HG03558 (cell line): ENCODE measurements around the gene PIGN.
"Not testable (repeated sequence)": the region's sequence is repeated elsewhere in the genome, so short reads cannot be mapped to it uniquely, and the experiment has no call there.

Experiments
- ATAC-seq: cut with Tn5 transposase; IDR thresholded peaks from one replicate; pipeline ENCODE4 v1.9.1; 2021; ENCODE audit warnings: moderate number of reproducible peaks; ENCODE audit not compliant: unreplicated experiment; ENCODE audit errors: extremely low read depth

The PIGN gene

GRCh38 chr18:62071071-62071470 is 115.8 kb downstream of the PIGN start:
- no peak for ATAC-seq

- ATAC-seq, result no peak
These were observed 116.6 kb downstream of the PIGN start for GRCh38 chr18:62070302-62070701.

- no peak for ATAC-seq
These were observed 117.3 kb downstream of the PIGN start for GRCh38 chr18:62069556-62069955.

DNA sequence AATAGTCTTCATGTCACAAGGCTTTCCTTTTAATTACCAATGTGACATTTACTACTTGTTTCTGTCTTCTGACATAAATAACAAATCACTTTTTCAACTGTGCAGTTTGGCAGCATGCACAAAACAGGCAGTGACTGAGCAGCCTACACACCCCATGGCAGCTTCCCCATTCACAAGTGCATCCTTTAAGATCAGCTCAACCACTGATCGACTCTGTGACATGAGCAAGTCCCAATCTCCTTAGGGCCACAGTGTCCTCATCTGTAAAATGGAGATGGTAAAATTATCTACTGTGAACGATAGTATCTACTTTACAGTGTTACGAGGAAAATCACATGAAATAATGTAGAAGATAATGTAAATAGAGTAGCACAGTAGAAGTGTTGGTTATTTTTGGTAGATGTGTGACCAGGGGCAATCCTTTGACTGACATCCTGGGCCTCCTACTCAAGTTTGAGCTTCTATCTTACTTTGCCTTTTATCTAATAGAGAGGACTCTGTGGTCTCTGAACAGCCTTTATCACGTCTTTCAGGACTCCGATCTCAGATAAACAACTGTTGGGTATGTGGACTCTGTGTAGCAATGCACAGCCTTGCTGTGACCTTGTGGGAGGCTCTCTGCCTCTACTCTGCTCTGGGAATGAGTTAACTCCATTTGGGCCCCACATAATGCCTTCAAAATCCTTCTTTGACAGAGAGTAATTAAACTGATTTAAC is 120.6 kb downstream of the PIGN start:
- no peak for ATAC-seq

DNA sequence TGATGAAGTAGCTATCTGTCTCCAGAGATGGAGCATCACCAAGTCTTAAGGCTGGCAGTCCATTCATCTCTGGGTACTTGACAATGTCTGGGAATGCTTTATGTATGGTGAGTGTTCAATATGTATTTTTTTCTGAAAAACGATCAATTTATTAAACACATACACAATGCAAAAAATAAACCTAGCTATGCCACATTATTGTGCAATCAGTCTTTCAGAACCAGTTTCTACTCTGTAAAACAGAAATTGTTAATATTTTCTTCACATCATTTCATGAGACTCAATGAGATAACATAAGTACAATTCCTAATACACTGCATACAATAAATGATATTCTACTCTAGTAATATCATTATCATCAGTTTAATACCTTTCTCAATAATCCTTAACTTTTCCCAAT is 122.5 kb downstream of the PIGN start:
- no peak for ATAC-seq

GRCh38 chr18:62061821-62062478 is 124.9 kb downstream of the PIGN start:
- no peak for ATAC-seq

DNA sequence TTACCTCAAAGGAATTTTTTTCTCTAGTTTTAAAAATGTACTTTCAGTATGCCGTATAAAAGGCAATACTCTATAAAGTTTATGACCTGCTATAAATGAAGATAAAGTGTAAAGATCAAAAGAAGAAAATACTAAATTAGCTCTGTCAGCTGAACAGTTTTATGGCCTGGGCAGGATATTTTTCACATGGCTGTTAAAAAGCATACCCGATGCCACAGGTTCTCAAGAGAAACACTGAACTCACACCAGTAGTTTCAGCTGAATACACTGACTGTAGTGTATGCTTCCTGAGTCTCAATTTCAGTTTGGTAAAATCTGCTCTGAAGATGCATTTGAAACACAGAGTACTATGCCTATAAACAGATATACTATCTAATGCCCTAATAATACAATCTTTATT is 126.0 kb downstream of the PIGN start:
- ATAC-seq, result no peak

GRCh38 chr18:62054929-62055498 is 131.8 kb downstream of the PIGN start:
- ATAC-seq, result no peak

- ATAC-seq, result no peak
These were observed 138.6 kb downstream of the PIGN start for GRCh38 chr18:62048279-62048678.

- no peak for ATAC-seq
These were observed 141.5 kb downstream of the PIGN start for GRCh38 chr18:62045316-62045715.

DNA sequence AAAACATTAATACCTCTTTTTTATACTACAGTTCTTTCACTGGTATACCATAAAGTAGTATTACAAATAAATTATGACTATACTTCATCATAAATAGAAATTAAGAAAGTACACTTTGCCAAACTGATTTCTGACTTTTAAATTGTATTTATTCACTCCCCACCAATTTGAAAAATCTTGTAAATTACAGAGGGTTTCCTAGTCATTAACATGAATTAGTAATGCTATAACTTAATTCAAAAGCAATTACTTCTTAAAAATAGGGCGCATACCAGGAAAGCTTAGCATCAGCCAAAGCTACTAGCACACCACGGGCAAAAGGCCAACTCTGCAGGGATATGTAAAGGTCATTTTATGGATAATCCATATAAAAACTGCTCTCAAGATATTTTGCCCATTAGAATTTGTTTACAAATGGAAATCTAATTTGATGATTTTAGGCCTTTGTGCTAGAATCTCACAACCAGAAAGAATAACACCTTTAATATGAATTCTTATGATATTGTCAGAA is 142.3 kb downstream of the PIGN start:
- no peak for ATAC-seq

- no peak for ATAC-seq
These were observed 148.7 kb downstream of the PIGN start for GRCh38 chr18:62037989-62038778.

DNA sequence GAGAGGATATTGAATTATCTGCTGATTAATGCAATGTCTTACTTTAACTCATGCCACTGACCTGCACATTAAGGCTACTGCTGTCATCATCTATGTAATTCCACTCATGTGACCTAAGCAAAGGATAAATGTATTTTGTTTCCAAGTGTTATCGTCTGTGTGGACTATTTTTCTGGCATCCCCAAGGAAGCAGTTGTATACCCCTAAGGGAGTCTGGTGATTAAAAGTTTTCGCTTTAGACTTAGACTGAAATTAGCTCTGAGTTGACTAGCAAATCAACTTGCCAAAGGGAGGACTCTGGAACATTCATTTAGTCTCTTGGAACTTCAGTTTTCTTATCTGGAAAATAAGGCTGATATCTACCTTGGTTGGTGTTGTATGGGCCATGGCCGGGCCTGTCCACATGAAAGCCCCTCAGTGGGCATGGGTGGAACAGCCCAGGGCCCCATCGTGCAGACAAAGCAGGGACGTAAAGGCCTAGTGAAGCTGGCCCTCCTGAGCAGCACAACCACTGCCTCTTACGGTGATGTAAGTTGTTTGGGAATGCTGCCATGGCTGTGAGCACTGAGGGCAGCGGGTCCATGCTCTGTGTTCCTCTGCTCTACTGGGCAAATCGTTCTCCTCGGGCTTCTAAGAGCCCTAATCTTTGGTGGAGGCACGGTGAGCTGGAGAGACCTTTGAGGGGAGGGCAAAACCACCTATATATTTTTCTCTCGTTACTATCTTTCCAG is 149.7 kb downstream of the PIGN start:
- ATAC-seq, result no peak

GRCh38 chr18:62034286-62034685 is 152.6 kb downstream of the PIGN start:
- ATAC-seq, result not testable (repeated sequence)

GRCh38 chr18:62033756-62034155 is 153.1 kb downstream of the PIGN start:
- no peak for ATAC-seq

GRCh38 chr18:62033207-62033606 is 153.6 kb downstream of the PIGN start:
- ATAC-seq, result no peak

GRCh38 chr18:62030091-62030985 is 156.5 kb downstream of the PIGN start:
- ATAC-seq, result no peak

DNA sequence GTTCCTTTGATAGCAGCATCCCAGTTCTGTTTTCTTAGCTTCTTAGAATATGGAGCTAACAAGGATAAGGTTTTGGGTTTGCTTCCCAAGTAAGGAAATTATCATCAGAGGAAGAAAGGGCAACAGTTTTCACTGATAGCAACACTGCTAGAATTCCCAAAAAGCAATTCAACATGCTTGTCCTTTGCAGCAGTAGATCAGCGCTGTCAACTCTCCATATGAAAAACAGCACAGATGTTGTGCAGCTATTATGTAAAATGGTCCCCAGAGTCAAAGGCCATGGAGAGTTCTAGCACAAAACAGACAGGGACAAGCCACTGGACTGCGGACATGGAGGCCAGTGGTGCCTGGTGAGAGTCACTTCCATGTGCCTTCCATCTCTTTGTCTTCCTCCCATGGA is 158.1 kb downstream of the PIGN start:
- ATAC-seq, result no peak

GRCh38 chr18:62027914-62028520 is 158.8 kb downstream of the PIGN start:
- ATAC-seq, result no peak
